ENCODE results near the gene POC1A. TPM values are rescaled to one million over a fixed set of nuclear protein-coding genes. Genes with fewer than 3 reads are reported as not detected.

The POC1A gene
- total and polyA plus RNA-seq, 2 of the 4 experiments (the other 2 are of a cell fraction), result 10.6 to 11.5 TPM

- H2AK9ac ChIP-seq (replicated peaks; ENCODE audit: low read depth, low read length, poor library complexity), result no peak overlapping the region
- H2AFZ ChIP-seq (replicated peaks; ENCODE audit: low read length, poor library complexity), result no peak overlapping the region
- ATAC-seq (ENCODE audit: low read depth) (no peak), DNase-seq (no peak)
- WGBS, 2 experiments (ENCODE audit: extremely low coverage in 2 of 2, insufficient read length in 1 of 2), result 63% methylated on average over 3 of the region's 5 CpGs; no CpG with 5 or more reads in 1 of the 2 experiments
- POLR2A ChIA-PET (ENCODE audit: unreplicated experiment), result no interaction called here
- H4K91ac ChIP-seq (ENCODE audit: insufficient read depth, low read depth, low read length), result no peak overlapping the region
- no peak overlapping the region for H3K4me2 ChIP-seq (ENCODE audit: low read depth, low read length)
- H3K27me3 ChIP-seq (ENCODE audit: control insufficient read depth, insufficient read depth, low read length), result no peaks in the 10 kb centered on the region
- H2BK120ac ChIP-seq (ENCODE audit: low read depth, low read length), result no peak overlapping the region
- no peaks in the 10 kb centered on the region; the same call in 1 of the 2 replicates for H3K4me1 ChIP-seq (ENCODE audit: control insufficient read depth, insufficient read depth, low read length)
- no peaks in the 10 kb centered on the region for H4K20me1 ChIP-seq (ENCODE audit: insufficient read depth, low read length)
- no peak overlapping the region for H3K9ac ChIP-seq (ENCODE audit: low read depth, low read length)
- no peak overlapping the region for H2BK15ac ChIP-seq (ENCODE audit: low read depth, low read length)
- in situ Hi-C loops (cut with MboI; ENCODE audit: low sequenced_read_pairs) (no loop called here), dilution Hi-C loops (cut with HindIII; ENCODE audit: low sequenced_read_pairs, unreplicated experiment) (no loop called here), intact Hi-C loops (cut with micrococcal nuclease) (no loop called here)
- no peak overlapping the region for H3K4ac ChIP-seq (ENCODE audit: low read depth, low read length)
- no peak overlapping the region for H2BK5ac ChIP-seq (ENCODE audit: low read depth, low read length, poor library complexity, severe bottlenecking)
- H3K27ac ChIP-seq (ENCODE audit: insufficient read depth, low read length), result no peak overlapping the region
- H3K79me1 ChIP-seq (ENCODE audit: low read depth in 1 of 2, low read length in 2 of 2), result no peaks in the 10 kb centered on the region; a peak in 2 of 4 replicates
- BruUV-seq (replicated peaks), result no TSS peak
- CTCF ChIA-PET, result interaction anchor here (0.6 to 1.8 kb wide), 2 partner anchors 115 to 620 kb away, joined by 5 to 8 read pairs; no protein-coding TSS in a partner anchor
- H3K23ac ChIP-seq (ENCODE audit: low read depth, low read length), result no peak overlapping the region
- no peak overlapping the region for H4K8ac ChIP-seq (ENCODE audit: low read depth in 2 of 2, low read length in 2 of 2)
- H3K36me3 ChIP-seq (ENCODE audit: control insufficient read depth, insufficient read depth, low read length), result peaks cover 3% of the 10 kb centered on the region; the same call in 1 of the 2 replicates
- H4K5ac ChIP-seq (ENCODE audit: low read depth, low read length), result no peak overlapping the region
- H2BK20ac ChIP-seq (ENCODE audit: low read depth, low read length), result no peak overlapping the region
- no peaks in the 10 kb centered on the region for H3K9me3 ChIP-seq (ENCODE audit: control insufficient read depth, insufficient read depth, low read length)
- H3K9me1 ChIP-seq (ENCODE audit: insufficient read depth, low read length), result no peaks in the 10 kb centered on the region
- no peak overlapping the region for H3K18ac ChIP-seq (ENCODE audit: low read depth, low read length)
- H2AK5ac ChIP-seq (ENCODE audit: low read depth, low read length), result no peak overlapping the region
- TF ChIP-seq CEBPB (IDR thresholded peaks at IDR 0.05; ENCODE audit: low read depth, low read length) (no peak), CHD1 (IDR thresholded peaks at IDR 0.05; ENCODE audit: low read depth, low read length) (no peak), MAFK (IDR thresholded peaks at IDR 0.05; ENCODE audit: low read depth, low read length) (no peak), MXI1 (IDR thresholded peaks at IDR 0.05; ENCODE audit: borderline replicate concordance, low read depth, low read length) (no peak), BHLHE40 (IDR thresholded peaks at IDR 0.05; ENCODE audit: low read depth, low read length) (no peak), RAD21 (IDR thresholded peaks at IDR 0.05; ENCODE audit: low read length) (no peak)
- H3K4me3 ChIP-seq (ENCODE audit: insufficient read depth, low read depth, low read length), result no peak overlapping the region
- H3K14ac ChIP-seq (replicated peaks; ENCODE audit: low read depth, low read length), result no peak overlapping the region
- no peak overlapping the region for H3K56ac ChIP-seq (ENCODE audit: extremely low read depth, insufficient read depth, low read length)
These were observed 35.1 kb downstream of the POC1A start for GRCh38 chr3:52119099-52119498.

All from IMR-90 (cell line).